K562 (cell line): ENCODE measurements around the gene SIRT7.

Experiments
- BDP1 ChIP-seq: IDR thresholded peaks from 3 replicates; pipeline ENCODE4 v1.6.1; 2011; ENCODE audit not compliant: insufficient read length, insufficient read depth
- CCNT2 ChIP-seq: IDR thresholded peaks from 2 replicates; pipeline ENCODE4 v1.6.1; 2011; ENCODE audit warnings: borderline replicate concordance, low read depth, mild to moderate bottlenecking, moderate library complexity, mixed read lengths, low read length; ENCODE audit not compliant: insufficient read length; ENCODE audit errors: extremely low read depth
- EGR1 ChIP-seq: fragments of 450-650 bp; conservative IDR thresholded peaks from 2 replicates; pipeline ENCODE4 v1.6.1; 2017; ENCODE audit warnings: mild to moderate bottlenecking
- GABPA ChIP-seq: fragments of 200-800 bp; sonication (Bioruptor generic); conservative IDR thresholded peaks from 2 replicates; pipeline ENCODE4 v1.6.1; 2016; ENCODE audit warnings: low read depth, missing genetic modification characterization, missing compliant biosample characterization
- JUN ChIP-seq, 2 experiments: sonication (generic) in 1 of 2; formaldehyde crosslinking in 1 of 2; IDR thresholded peaks; 2 replicates each; pipeline versions ENCODE4 v1.6.1 to v1.8.0; 2012 to 2022; ENCODE audit warnings: borderline replicate concordance in 2 of 2, mild to moderate bottlenecking in 2 of 2, improper control_type of control experiment in 1 of 2, low read depth in 1 of 2, low read length in 1 of 2, missing genetic modification reagents in 1 of 2
- MAX ChIP-seq: sonication (generic); formaldehyde crosslinking; IDR thresholded peaks from 2 replicates; pipeline ENCODE4 v1.9.0; 2022; ENCODE audit warnings: mild to moderate bottlenecking, missing genetic modification reagents
- RNF2 ChIP-seq: sonication (generic); IDR thresholded peaks from 2 replicates; pipeline ENCODE4 v1.6.1; 2016
- SMC3 ChIP-seq: conservative IDR thresholded peaks from 2 replicates; pipeline ENCODE4 v1.6.1; 2011; ENCODE audit warnings: low read depth, low read length, improper control_type of control experiment; ENCODE audit not compliant: insufficient read depth
- TSHZ1 ChIP-seq: fragments of 250-450 bp; sonication (Bioruptor Pico); IDR thresholded peaks from 2 replicates; pipeline ENCODE4 v1.4.0; 2020; ENCODE audit warnings: mild to moderate bottlenecking, moderate library complexity
- ZBTB5 ChIP-seq: fragments of 450-650 bp; IDR thresholded peaks from 2 replicates; pipeline ENCODE4 v1.6.1; 2017; ENCODE audit warnings: antibody characterized with exemption
- ZNF253 ChIP-seq: fragments of 250-450 bp; sonication (Bioruptor Pico); conservative IDR thresholded peaks from 2 replicates; pipeline ENCODE4 v1.6.1; 2021; ENCODE audit warnings: mild to moderate bottlenecking

- TF ChIP-seq ZBTB5 (no peak), JUN (IDR thresholded peaks at IDR 0.05; ENCODE audit: borderline replicate concordance, low read depth, low read length) (no peak), JUN (CRISPR knock-in tag; IDR thresholded peaks at IDR 0.05; ENCODE audit: borderline replicate concordance) (no peak), CCNT2 (peak; percentile 56), RNF2 (no peak), MAX (CRISPR knock-in tag) (no peak), TSHZ1 (CRISPR knock-in tag) (no peak), GABPA (tag) (no peak), SMC3 (no peak), ZNF253 (CRISPR knock-in tag) (no peak), EGR1 (no peak; the same call in 1 of the 2 replicates), BDP1 (no peak)
These were observed 47.6 kb downstream of the SIRT7 start for GRCh38 chr17:81870131-81870980.
